Liver (tissue), 9 donors: ENCODE results near the gene DLGAP5. TPM values are rescaled to one million over a fixed set of nuclear protein-coding genes. Genes with fewer than 3 reads are reported as not detected.

Source experiments
- DNase-seq: peaks from one replicate; pipeline ENCODE4 v3.0.0-alpha.2; 2017; ENCODE audit warnings: low spot score
- H3K27ac ChIP-seq, 2 donors: one replicate each; pipeline ENCODE4 v1.7.0; 2013; ENCODE audit warnings: inconsistent platforms in 2 of 2, low read length in 2 of 2, control low read depth in 1 of 2, low read depth in 1 of 2, mild to moderate bottlenecking in 1 of 2
- H3K27me3 ChIP-seq, 4 donors: one replicate each; pipeline versions ENCODE4 v1.6.1 to v1.7.0; 2013; ENCODE audit warnings: low read length in 3 of 4, inconsistent platforms in 1 of 4, mild to moderate bottlenecking in 1 of 4, moderate library complexity in 1 of 4; ENCODE audit not compliant: control insufficient read depth in 4 of 4, insufficient read depth in 4 of 4
- H3K36me3 ChIP-seq, 4 donors: one replicate each; pipeline versions ENCODE4 v1.6.1 to v1.7.0; 2013; ENCODE audit warnings: low read length in 3 of 4, mild to moderate bottlenecking in 3 of 4, low read depth in 1 of 4, moderate library complexity in 1 of 4; ENCODE audit not compliant: control insufficient read depth in 4 of 4, insufficient read depth in 3 of 4
- H3K4me1 ChIP-seq, 4 donors: one replicate each; pipeline versions ENCODE4 v1.6.1 to v1.7.0; 2013; ENCODE audit warnings: low read length in 3 of 4, mild to moderate bottlenecking in 3 of 4, moderate library complexity in 1 of 4; ENCODE audit not compliant: control insufficient read depth in 4 of 4, insufficient read depth in 4 of 4
- H3K4me3 ChIP-seq, 3 donors: one replicate each; pipeline versions ENCODE4 v1.6.1 to v1.7.0; 2013; ENCODE audit warnings: low read length in 3 of 3, control low read depth in 1 of 3, low read depth in 1 of 3, mild to moderate bottlenecking in 1 of 3
- H3K9ac ChIP-seq, 2 donors: one replicate each; pipeline ENCODE4 v1.7.0; 2013; ENCODE audit warnings: low read length in 2 of 2, mild to moderate bottlenecking in 2 of 2, moderate library complexity in 2 of 2, control low read depth in 1 of 2, low read depth in 1 of 2
- H3K9me3 ChIP-seq, 4 donors: one replicate each; pipeline versions ENCODE4 v1.6.1 to v1.7.0; 2013; ENCODE audit warnings: low read length in 3 of 4; ENCODE audit not compliant: control insufficient read depth in 4 of 4
- EGR1 ChIP-seq, 2 donors: IDR thresholded peaks; 2 replicates each; pipeline ENCODE4 v1.6.1; 2016 to 2018; ENCODE audit warnings: antibody characterized with exemption in 2 of 2, low read depth in 2 of 2
- FOXA1 ChIP-seq: IDR thresholded peaks from 2 replicates; pipeline ENCODE4 v1.6.1; 2016; ENCODE audit warnings: antibody characterized with exemption
- FOXA2 ChIP-seq: IDR thresholded peaks from 2 replicates; pipeline ENCODE4 v1.6.1; 2016; ENCODE audit warnings: antibody characterized with exemption
- GABPA ChIP-seq, 2 donors: IDR thresholded peaks in 1 of 2; conservative IDR thresholded peaks in 1 of 2; 2 replicates each; pipeline ENCODE4 v1.6.1; 2016; ENCODE audit warnings: antibody characterized with exemption in 2 of 2, mild to moderate bottlenecking in 1 of 2, moderate library complexity in 1 of 2
- HNF4A ChIP-seq, 2 donors: conservative IDR thresholded peaks; 2 replicates each; pipeline ENCODE4 v1.6.1; 2016; ENCODE audit warnings: antibody characterized with exemption in 2 of 2, mild to moderate bottlenecking in 2 of 2
- HNF4G ChIP-seq: IDR thresholded peaks from 2 replicates; pipeline ENCODE4 v1.6.1; 2016; ENCODE audit warnings: antibody characterized with exemption
- JUND ChIP-seq, 2 donors: IDR thresholded peaks; 2 replicates each; pipeline ENCODE4 v1.6.1; 2016; ENCODE audit warnings: antibody characterized with exemption in 2 of 2
- NR2F2 ChIP-seq: IDR thresholded peaks from 2 replicates; pipeline ENCODE4 v1.6.1; 2016; ENCODE audit warnings: antibody characterized with exemption
- RAD21 ChIP-seq, 2 donors: IDR thresholded peaks; 2 replicates each; pipeline ENCODE4 v1.6.1; 2016; ENCODE audit warnings: antibody characterized with exemption in 2 of 2, mild to moderate bottlenecking in 2 of 2
- RXRA ChIP-seq, 2 donors: IDR thresholded peaks; 2 replicates each; pipeline ENCODE4 v1.6.1; 2017 to 2018; ENCODE audit warnings: antibody characterized with exemption in 2 of 2, mild to moderate bottlenecking in 1 of 2
- SP1 ChIP-seq: IDR thresholded peaks from 2 replicates; pipeline ENCODE4 v1.6.1; 2018; ENCODE audit warnings: antibody characterized with exemption, mild to moderate bottlenecking
- TAF1 ChIP-seq: conservative IDR thresholded peaks from 2 replicates; pipeline ENCODE4 v1.6.1; 2016; ENCODE audit warnings: antibody characterized with exemption, mild to moderate bottlenecking
- YY1 ChIP-seq: IDR thresholded peaks from 2 replicates; pipeline ENCODE4 v1.6.1; 2016; ENCODE audit warnings: antibody characterized with exemption, mild to moderate bottlenecking
- WGBS: extraction: QIAGEN DNeasy Blood & Tissue Kit; methylation state at CpG from one replicate; pipeline ENCODE4 v1.1.7; 2013; 5-methylcytosine and 5-hydroxymethylcytosine counted together
- polyA plus RNA-seq, 2 donors: library from polyadenylated mRNA; stranded (reverse) in 1 of 2; unstranded in 1 of 2; fragments of 200-250 nt in 1 of 2; fragments of >200 nt in 1 of 2; fragmentation: Nextera tagmentation in 1 of 2; extraction: Ambion mirVana in 1 of 2; gene quantifications; one replicate each; pipeline versions ENCODE4 v1.2.1 to v1.2.3, GENCODE V29; 2013 to 2015
- total RNA-seq, 2 donors: library from RNA; depleted of rRNA; stranded (reverse); fragments of >200 nt; gene quantifications; one replicate each; pipeline ENCODE4 v1.2.3, GENCODE V29; 2014
- TF ChIP-seq, protein P1 (sequence below): IDR thresholded peaks from 2 replicates; pipeline ENCODE4 v1.6.1; 2016; ENCODE audit warnings: antibody characterized with exemption
- TF ChIP-seq, protein P2 (sequence below): IDR thresholded peaks from 2 replicates; pipeline ENCODE4 v1.6.1; 2016; ENCODE audit warnings: antibody characterized with exemption, mild to moderate bottlenecking
- TF ChIP-seq, protein P3 (sequence below): IDR thresholded peaks from 2 replicates; pipeline ENCODE4 v1.6.1; 2016; ENCODE audit warnings: antibody characterized with exemption
- TF ChIP-seq, protein P4 (sequence below): IDR thresholded peaks from 2 replicates; pipeline ENCODE4 v1.6.1; 2016; ENCODE audit warnings: antibody characterized with exemption
- TF ChIP-seq, protein P5 (sequence below): fragments of 150-350 bp; IDR thresholded peaks from 2 replicates; pipeline ENCODE4 v1.5.1; 2017; ENCODE audit warnings: improper control_type of control experiment, low read depth, low read length; ENCODE audit not compliant: missing input control
- donor health status: healthy.
- donor health status: healthy.
- donor health status: healthy.
- donor health status: healthy.
- donor health status: healthy.

The DLGAP5 gene
- total and polyA plus RNA-seq, 4 donors, result under 0.01 to 42.5 (median 0.70) TPM

DNA sequence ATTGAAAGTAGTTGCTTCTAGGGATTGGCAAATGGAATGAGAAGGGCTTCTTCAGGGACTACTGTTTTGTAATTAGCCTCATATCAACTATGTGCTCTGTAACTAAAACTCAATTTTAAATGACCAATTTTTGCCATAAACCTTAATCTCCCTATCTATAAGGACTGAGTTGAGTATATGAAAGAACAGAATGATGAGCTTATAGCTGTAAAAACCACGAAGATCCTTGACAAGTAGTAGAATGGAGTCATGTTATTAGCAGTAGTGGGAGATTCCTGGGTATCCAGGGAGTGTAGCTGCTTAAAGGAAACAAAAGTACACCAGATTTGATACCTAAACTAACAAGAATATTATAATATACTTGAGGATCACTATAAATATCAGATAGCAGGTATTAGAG is 34.3 kb downstream of the DLGAP5 start:
- H3K27me3 ChIP-seq, result no peaks in the 10 kb centered on the region
- H3K9ac ChIP-seq, result no peak overlapping the region
- H3K4me1 ChIP-seq, result no peaks in the 10 kb centered on the region
- 92% methylated on average over 1 of the region's 1 CpG for WGBS
- H3K9me3 ChIP-seq, result no peaks in the 10 kb centered on the region
- H3K27ac ChIP-seq, result no peak overlapping the region
- no peak overlapping the region for H3K4me3 ChIP-seq
- no peak for TF ChIP-seq HNF4G
- TF ChIP-seq, protein P1, sequence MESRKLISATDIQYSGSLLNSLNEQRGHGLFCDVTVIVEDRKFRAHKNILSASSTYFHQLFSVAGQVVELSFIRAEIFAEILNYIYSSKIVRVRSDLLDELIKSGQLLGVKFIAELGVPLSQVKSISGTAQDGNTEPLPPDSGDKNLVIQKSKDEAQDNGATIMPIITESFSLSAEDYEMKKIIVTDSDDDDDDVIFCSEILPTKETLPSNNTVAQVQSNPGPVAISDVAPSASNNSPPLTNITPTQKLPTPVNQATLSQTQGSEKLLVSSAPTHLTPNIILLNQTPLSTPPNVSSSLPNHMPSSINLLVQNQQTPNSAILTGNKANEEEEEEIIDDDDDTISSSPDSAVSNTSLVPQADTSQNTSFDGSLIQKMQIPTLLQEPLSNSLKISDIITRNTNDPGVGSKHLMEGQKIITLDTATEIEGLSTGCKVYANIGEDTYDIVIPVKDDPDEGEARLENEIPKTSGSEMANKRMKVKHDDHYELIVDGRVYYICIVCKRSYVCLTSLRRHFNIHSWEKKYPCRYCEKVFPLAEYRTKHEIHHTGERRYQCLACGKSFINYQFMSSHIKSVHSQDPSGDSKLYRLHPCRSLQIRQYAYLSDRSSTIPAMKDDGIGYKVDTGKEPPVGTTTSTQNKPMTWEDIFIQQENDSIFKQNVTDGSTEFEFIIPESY, result no peak
- TF ChIP-seq NR2F2, result no peak
- TF ChIP-seq JUND (IDR thresholded peaks at IDR 0.05), result no peak
- TF ChIP-seq RAD21 (IDR thresholded peaks at IDR 0.05), result no peak
- no peak for TF ChIP-seq TAF1
- TF ChIP-seq EGR1 (IDR thresholded peaks at IDR 0.05; ENCODE audit: low read depth in 2 of 2), result no peak
- TF ChIP-seq, protein P2, sequence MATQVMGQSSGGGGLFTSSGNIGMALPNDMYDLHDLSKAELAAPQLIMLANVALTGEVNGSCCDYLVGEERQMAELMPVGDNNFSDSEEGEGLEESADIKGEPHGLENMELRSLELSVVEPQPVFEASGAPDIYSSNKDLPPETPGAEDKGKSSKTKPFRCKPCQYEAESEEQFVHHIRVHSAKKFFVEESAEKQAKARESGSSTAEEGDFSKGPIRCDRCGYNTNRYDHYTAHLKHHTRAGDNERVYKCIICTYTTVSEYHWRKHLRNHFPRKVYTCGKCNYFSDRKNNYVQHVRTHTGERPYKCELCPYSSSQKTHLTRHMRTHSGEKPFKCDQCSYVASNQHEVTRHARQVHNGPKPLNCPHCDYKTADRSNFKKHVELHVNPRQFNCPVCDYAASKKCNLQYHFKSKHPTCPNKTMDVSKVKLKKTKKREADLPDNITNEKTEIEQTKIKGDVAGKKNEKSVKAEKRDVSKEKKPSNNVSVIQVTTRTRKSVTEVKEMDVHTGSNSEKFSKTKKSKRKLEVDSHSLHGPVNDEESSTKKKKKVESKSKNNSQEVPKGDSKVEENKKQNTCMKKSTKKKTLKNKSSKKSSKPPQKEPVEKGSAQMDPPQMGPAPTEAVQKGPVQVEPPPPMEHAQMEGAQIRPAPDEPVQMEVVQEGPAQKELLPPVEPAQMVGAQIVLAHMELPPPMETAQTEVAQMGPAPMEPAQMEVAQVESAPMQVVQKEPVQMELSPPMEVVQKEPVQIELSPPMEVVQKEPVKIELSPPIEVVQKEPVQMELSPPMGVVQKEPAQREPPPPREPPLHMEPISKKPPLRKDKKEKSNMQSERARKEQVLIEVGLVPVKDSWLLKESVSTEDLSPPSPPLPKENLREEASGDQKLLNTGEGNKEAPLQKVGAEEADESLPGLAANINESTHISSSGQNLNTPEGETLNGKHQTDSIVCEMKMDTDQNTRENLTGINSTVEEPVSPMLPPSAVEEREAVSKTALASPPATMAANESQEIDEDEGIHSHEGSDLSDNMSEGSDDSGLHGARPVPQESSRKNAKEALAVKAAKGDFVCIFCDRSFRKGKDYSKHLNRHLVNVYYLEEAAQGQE, result no peak
- TF ChIP-seq, protein P3, sequence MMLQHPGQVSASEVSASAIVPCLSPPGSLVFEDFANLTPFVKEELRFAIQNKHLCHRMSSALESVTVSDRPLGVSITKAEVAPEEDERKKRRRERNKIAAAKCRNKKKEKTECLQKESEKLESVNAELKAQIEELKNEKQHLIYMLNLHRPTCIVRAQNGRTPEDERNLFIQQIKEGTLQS, result no peak
- no peak for TF ChIP-seq RXRA (IDR thresholded peaks at IDR 0.05)
- no peak for TF ChIP-seq SP1
- TF ChIP-seq YY1, result no peak
- no peak for TF ChIP-seq HNF4A (conservative IDR thresholded peaks at IDR 0.05)
- TF ChIP-seq FOXA2, result no peak
- TF ChIP-seq, protein P4, sequence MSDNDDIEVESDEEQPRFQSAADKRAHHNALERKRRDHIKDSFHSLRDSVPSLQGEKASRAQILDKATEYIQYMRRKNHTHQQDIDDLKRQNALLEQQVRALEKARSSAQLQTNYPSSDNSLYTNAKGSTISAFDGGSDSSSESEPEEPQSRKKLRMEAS, result no peak
- no peak for TF ChIP-seq GABPA (IDR thresholded peaks at IDR 0.05 in 1 of 2, conservative IDR thresholded peaks at IDR 0.05 in 1 of 2)
- H3K36me3 ChIP-seq, result no peaks in the 10 kb centered on the region
- DNase-seq, result no peak

DNA sequence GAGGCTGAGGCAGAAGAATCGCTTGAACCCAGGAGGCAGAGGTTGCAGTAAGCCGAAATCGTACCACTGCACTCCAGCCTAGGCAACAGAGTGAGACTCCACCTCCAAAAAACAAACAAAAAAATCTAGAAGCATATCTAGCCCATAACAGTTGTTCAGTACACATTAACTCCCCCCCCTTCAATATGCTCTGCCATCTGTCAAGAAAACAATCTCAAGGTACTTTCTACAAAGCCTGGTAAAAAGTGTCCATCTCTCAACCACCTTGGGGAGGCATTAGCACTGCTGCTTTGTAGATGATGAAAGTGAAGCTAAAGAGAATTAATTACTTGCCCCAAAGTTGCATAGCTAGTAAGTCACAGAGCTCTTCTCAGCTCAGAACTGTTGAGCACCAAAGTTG is 37.4 kb downstream of the DLGAP5 start:
- Histone ChIP-seq H3K4me1 (no peaks in the 10 kb centered on the region), H3K27me3 (no peaks in the 10 kb centered on the region), H3K36me3 (no peaks in the 10 kb centered on the region), H3K4me3 (no peak overlapping the region), H3K27ac (no peak overlapping the region), H3K9ac (no peak overlapping the region), H3K9me3 (no peaks in the 10 kb centered on the region)
- no peak for DNase-seq
- 95% methylated on average over 3 of the region's 3 CpGs for WGBS
- TF ChIP-seq, protein P5, sequence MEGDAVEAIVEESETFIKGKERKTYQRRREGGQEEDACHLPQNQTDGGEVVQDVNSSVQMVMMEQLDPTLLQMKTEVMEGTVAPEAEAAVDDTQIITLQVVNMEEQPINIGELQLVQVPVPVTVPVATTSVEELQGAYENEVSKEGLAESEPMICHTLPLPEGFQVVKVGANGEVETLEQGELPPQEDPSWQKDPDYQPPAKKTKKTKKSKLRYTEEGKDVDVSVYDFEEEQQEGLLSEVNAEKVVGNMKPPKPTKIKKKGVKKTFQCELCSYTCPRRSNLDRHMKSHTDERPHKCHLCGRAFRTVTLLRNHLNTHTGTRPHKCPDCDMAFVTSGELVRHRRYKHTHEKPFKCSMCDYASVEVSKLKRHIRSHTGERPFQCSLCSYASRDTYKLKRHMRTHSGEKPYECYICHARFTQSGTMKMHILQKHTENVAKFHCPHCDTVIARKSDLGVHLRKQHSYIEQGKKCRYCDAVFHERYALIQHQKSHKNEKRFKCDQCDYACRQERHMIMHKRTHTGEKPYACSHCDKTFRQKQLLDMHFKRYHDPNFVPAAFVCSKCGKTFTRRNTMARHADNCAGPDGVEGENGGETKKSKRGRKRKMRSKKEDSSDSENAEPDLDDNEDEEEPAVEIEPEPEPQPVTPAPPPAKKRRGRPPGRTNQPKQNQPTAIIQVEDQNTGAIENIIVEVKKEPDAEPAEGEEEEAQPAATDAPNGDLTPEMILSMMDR, result no peak
- no peak for TF ChIP-seq FOXA1
- TF ChIP-seq JUND (IDR thresholded peaks at IDR 0.05), result no peak
- TF ChIP-seq, protein P1, result no peak
- TF ChIP-seq, protein P2, result no peak
- TF ChIP-seq, protein P3, result no peak
- no peak for TF ChIP-seq HNF4G
- TF ChIP-seq TAF1, result no peak
- TF ChIP-seq, protein P4, result no peak
- no peak for TF ChIP-seq SP1
- no peak for TF ChIP-seq RAD21 (IDR thresholded peaks at IDR 0.05)
- no peak for TF ChIP-seq FOXA2
